IMR-90 (cell line): ENCODE data around the gene GABRB2. TPM values are rescaled to one million over a fixed set of nuclear protein-coding genes. Genes with fewer than 3 reads are reported as not detected.

Source experiments
- ATAC-seq: fragments of 200-7000 bp; cut with Tn5 transposase; 2 replicates; pipeline ENCODE4 v1.9.1; 2020; ENCODE audit warnings: low read depth, mild to moderate bottlenecking, moderate library complexity
- BruUV-seq: library from RNA; stranded (reverse); fragments of 400-500 nt; replicated peaks from 2 replicates; lab custom pipeline; 2021; lab: Mats Ljungman, UMichigan
- CTCF ChIA-PET: fragments of 300-600 bp; formaldehyde crosslinking; extraction: SDS; loops from one replicate; lab custom pipeline; 2021; ENCODE audit warnings: antibody characterized with exemption; lab: Yijun Ruan, JAX
- POLR2A ChIA-PET: fragments of 300-600 bp; sonication (Branson Sonifier 250); formaldehyde crosslinking; loops from one replicate; lab custom pipeline; 2022; ENCODE audit warnings: antibody characterized with exemption; ENCODE audit not compliant: unreplicated experiment; lab: Charles Lee
- DNase-seq: peaks from one replicate; pipeline ENCODE4 v3.0.0; 2013
- H2AFZ ChIP-seq: replicated peaks from 2 replicates; pipeline ENCODE3; 2013; ENCODE audit warnings: low read length, mild to moderate bottlenecking; ENCODE audit not compliant: poor library complexity
- H2AK5ac ChIP-seq: 2 replicates; pipeline ENCODE4 v1.6.1; 2013; ENCODE audit warnings: low read depth, low read length, inconsistent platforms
- H2AK9ac ChIP-seq: replicated peaks from 2 replicates; pipeline ENCODE3; 2013; ENCODE audit warnings: mild to moderate bottlenecking, low read depth, low read length, moderate library complexity; ENCODE audit not compliant: poor library complexity
- H2BK120ac ChIP-seq: 2 replicates; pipeline ENCODE4 v1.6.1; 2013; ENCODE audit warnings: low read depth, low read length, inconsistent platforms
- H2BK15ac ChIP-seq: 3 replicates; pipeline ENCODE4 v1.6.1; 2013; ENCODE audit warnings: low read depth, low read length, inconsistent platforms
- H2BK20ac ChIP-seq: 2 replicates; pipeline ENCODE4 v1.6.1; 2013; ENCODE audit warnings: low read depth, mild to moderate bottlenecking, inconsistent platforms, low read length, moderate library complexity
- H2BK5ac ChIP-seq: 2 replicates; pipeline ENCODE4 v1.6.1; 2013; ENCODE audit warnings: mild to moderate bottlenecking, low read depth, low read length, inconsistent platforms; ENCODE audit not compliant: poor library complexity, severe bottlenecking
- H3K14ac ChIP-seq: replicated peaks from 2 replicates; pipeline ENCODE4 v1.6.1; 2013; ENCODE audit warnings: low read depth, low read length, inconsistent platforms
- H3K18ac ChIP-seq: 2 replicates; pipeline ENCODE4 v1.6.1; 2013; ENCODE audit warnings: low read depth, low read length, control low read depth
- H3K23ac ChIP-seq: 2 replicates; pipeline ENCODE4 v1.6.1; 2013; ENCODE audit warnings: low read depth, low read length, inconsistent platforms
- H3K27ac ChIP-seq: 2 replicates; pipeline ENCODE4 v1.5.1; 2013; ENCODE audit warnings: mild to moderate bottlenecking, control low read depth, low read length; ENCODE audit not compliant: insufficient read depth
- H3K27me3 ChIP-seq: 2 replicates; pipeline ENCODE4 v1.6.1; 2013; ENCODE audit warnings: low read length; ENCODE audit not compliant: control insufficient read depth, insufficient read depth
- H3K36me3 ChIP-seq: 2 replicates; pipeline ENCODE4 v1.6.1; 2013; ENCODE audit warnings: low read length, mixed read lengths; ENCODE audit not compliant: control insufficient read depth, insufficient read depth
- H3K4ac ChIP-seq: 2 replicates; pipeline ENCODE4 v1.6.1; 2013; ENCODE audit warnings: low read depth, low read length, inconsistent platforms
- H3K4me1 ChIP-seq: 2 replicates; pipeline ENCODE4 v1.6.1; 2013; ENCODE audit warnings: low read length, mixed read lengths; ENCODE audit not compliant: control insufficient read depth, insufficient read depth
- H3K4me2 ChIP-seq: 2 replicates; pipeline ENCODE4 v1.6.1; 2013; ENCODE audit warnings: low read depth, mild to moderate bottlenecking, control low read depth, low read length, moderate library complexity
- H3K4me3 ChIP-seq: 2 replicates; pipeline ENCODE4 v1.5.1; 2013; ENCODE audit warnings: low read depth, mild to moderate bottlenecking, control low read depth, low read length, moderate library complexity; ENCODE audit not compliant: insufficient read depth
- H3K56ac ChIP-seq: 2 replicates; pipeline ENCODE4 v1.6.1; 2013; ENCODE audit warnings: low read length, inconsistent platforms; ENCODE audit not compliant: insufficient read depth; ENCODE audit errors: extremely low read depth
- H3K79me1 ChIP-seq, 2 experiments: 2 replicates each; pipeline ENCODE4 v1.6.1; 2013; ENCODE audit warnings: low read length in 2 of 2, inconsistent platforms in 1 of 2, low read depth in 1 of 2
- H3K9ac ChIP-seq: 2 replicates; pipeline ENCODE4 v1.6.1; 2013; ENCODE audit warnings: low read depth, low read length, control low read depth
- H3K9me1 ChIP-seq: 2 replicates; pipeline ENCODE4 v1.6.1; 2013; ENCODE audit warnings: low read length, inconsistent platforms; ENCODE audit not compliant: insufficient read depth
- H3K9me3 ChIP-seq: 2 replicates; pipeline ENCODE4 v1.6.1; 2013; ENCODE audit warnings: low read length; ENCODE audit not compliant: control insufficient read depth, insufficient read depth
- H4K20me1 ChIP-seq: 2 replicates; pipeline ENCODE4 v1.6.1; 2013; ENCODE audit warnings: low read length, inconsistent platforms; ENCODE audit not compliant: insufficient read depth
- H4K5ac ChIP-seq: 2 replicates; pipeline ENCODE4 v1.6.1; 2013; ENCODE audit warnings: mild to moderate bottlenecking, low read depth, low read length, control low read depth
- H4K8ac ChIP-seq, 2 experiments: 2 replicates each; pipeline ENCODE4 v1.6.1; 2013; ENCODE audit warnings: low read depth in 2 of 2, low read length in 2 of 2, control low read depth in 1 of 2, inconsistent platforms in 1 of 2
- H4K91ac ChIP-seq: 2 replicates; pipeline ENCODE4 v1.6.1; 2013; ENCODE audit warnings: low read depth, low read length, inconsistent platforms; ENCODE audit not compliant: insufficient read depth
- BHLHE40 ChIP-seq: fragments of 150-350 bp; IDR thresholded peaks from 2 replicates; pipeline ENCODE4 v1.6.1; 2016; ENCODE audit warnings: mild to moderate bottlenecking, low read depth, low read length
- CEBPB ChIP-seq: IDR thresholded peaks from 2 replicates; pipeline ENCODE4 v1.6.1; 2012; ENCODE audit warnings: low read depth, low read length, improper control_type of control experiment
- CHD1 ChIP-seq: IDR thresholded peaks from 2 replicates; pipeline ENCODE4 v1.6.1; 2012; ENCODE audit warnings: low read depth, low read length, improper control_type of control experiment
- FOS ChIP-seq: fragments of 150-350 bp; IDR thresholded peaks from 2 replicates; pipeline ENCODE4 v1.6.1; 2016; ENCODE audit warnings: low read depth, low read length
- MAFK ChIP-seq: IDR thresholded peaks from 2 replicates; pipeline ENCODE4 v1.6.1; 2012; ENCODE audit warnings: low read depth, low read length, improper control_type of control experiment
- MAZ ChIP-seq: IDR thresholded peaks from 2 replicates; pipeline ENCODE4 v1.6.1; 2012; ENCODE audit warnings: low read depth, mild to moderate bottlenecking, low read length, improper control_type of control experiment, moderate library complexity, borderline replicate concordance
- MXI1 ChIP-seq: IDR thresholded peaks from 2 replicates; pipeline ENCODE4 v1.6.1; 2012; ENCODE audit warnings: low read depth, mild to moderate bottlenecking, low read length, moderate library complexity, borderline replicate concordance
- NFE2L2 ChIP-seq: fragments of 150-350 bp; IDR thresholded peaks from 2 replicates; pipeline ENCODE4 v1.6.1; 2016; ENCODE audit warnings: low read depth, mild to moderate bottlenecking, low read length
- POLR2A ChIP-seq: IDR thresholded peaks from 2 replicates; pipeline ENCODE4 v1.6.1; 2012; ENCODE audit warnings: mild to moderate bottlenecking, low read depth, low read length
- RAD21 ChIP-seq: IDR thresholded peaks from 2 replicates; pipeline ENCODE4 v1.6.1; 2012; ENCODE audit warnings: low read length, improper control_type of control experiment
- RCOR1 ChIP-seq: IDR thresholded peaks from 2 replicates; pipeline ENCODE4 v1.6.1; 2012; ENCODE audit warnings: mild to moderate bottlenecking, low read length, improper control_type of control experiment; ENCODE audit not compliant: insufficient replicate concordance
- RFX5 ChIP-seq: IDR thresholded peaks from 2 replicates; pipeline ENCODE4 v1.8.0; 2012; ENCODE audit warnings: low read depth, mild to moderate bottlenecking, low read length, moderate library complexity
- SMC3 ChIP-seq: fragments of 150-350 bp; IDR thresholded peaks from 2 replicates; pipeline ENCODE4 v1.6.1; 2016; ENCODE audit warnings: low read depth, mild to moderate bottlenecking, antibody characterized with exemption, low read length, moderate library complexity
- dilution Hi-C: fragments of 300-500 bp; cut with HindIII; formaldehyde crosslinking; loops from one replicate; pipeline ENCODE4 v1.14.3; 2018; ENCODE audit warnings: low sequenced_read_pairs; ENCODE audit not compliant: unreplicated experiment
- in situ Hi-C: fragments of 300-500 bp; cut with MboI; formaldehyde crosslinking; loops from 3 replicates; pipeline ENCODE4 v1.14.3; 2019; ENCODE audit warnings: low sequenced_read_pairs, inconsistent platforms, mixed read lengths
- intact Hi-C: fragments of 100-400 bp; cut with micrococcal nuclease; formaldehyde crosslinking; loops from 2 replicates; pipeline ENCODE4 v1.10.0; 2022
- polyA plus RNA-seq, 3 experiments: library from polyadenylated mRNA; depleted of rRNA; stranded (reverse); fragments of >200 nt; gene quantifications; 2 replicates each; pipeline ENCODE4 v1.2.3, GENCODE V29; 2012; ENCODE audit warnings: low replicate concordance in 1 of 3
- total RNA-seq: library from RNA; depleted of rRNA; stranded (reverse); fragments of >200 nt; gene quantifications from 2 replicates; pipeline ENCODE4 v1.2.3, GENCODE V29; 2012
- TF ChIP-seq, protein P1 (sequence below): fragments of 150-350 bp; IDR thresholded peaks from 2 replicates; pipeline ENCODE4 v1.6.1; 2017; ENCODE audit warnings: mild to moderate bottlenecking, antibody characterized with exemption, low read length, low read depth
- TF ChIP-seq, protein P2 (sequence below): conservative IDR thresholded peaks from 2 replicates; pipeline ENCODE4 v1.5.1; 2012; ENCODE audit warnings: mild to moderate bottlenecking, low read depth, low read length, improper control_type of control experiment
- TF ChIP-seq, protein P3 (sequence below): fragments of 150-350 bp; IDR thresholded peaks from 2 replicates; pipeline ENCODE4 v1.6.1; 2016; ENCODE audit warnings: low read depth, mild to moderate bottlenecking, low read length, moderate library complexity, borderline replicate concordance

Gene GABRB2
- total and polyA plus RNA-seq, 2 of the 4 experiments (the other 2 are of a cell fraction) = not detected

DNA sequence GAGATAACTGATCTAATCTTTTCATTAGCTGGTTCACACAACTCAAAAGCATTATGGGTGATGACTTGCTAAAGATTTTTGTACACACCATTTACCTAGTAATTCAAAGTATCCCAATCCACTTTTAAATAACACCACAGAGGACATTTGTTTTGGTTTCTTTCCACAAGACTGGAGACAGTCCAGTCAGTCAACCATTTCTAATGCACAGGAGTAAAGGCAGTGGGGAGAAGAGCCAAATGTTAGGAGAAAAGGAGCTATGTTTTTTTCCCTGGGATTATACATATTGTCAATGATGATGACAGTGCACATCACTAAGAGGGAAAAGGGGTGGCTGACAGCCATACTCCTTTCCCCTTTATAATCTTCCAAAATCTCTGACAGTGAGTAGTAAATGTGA lies 240.9 kb downstream of the GABRB2 start:
- Histone ChIP-seq H2BK5ac (no peak overlapping the region), H4K91ac (no peak overlapping the region), H3K23ac (no peak overlapping the region), H3K79me1 (no peaks in the 10 kb centered on the region), H3K36me3 (no peaks in the 10 kb centered on the region), H3K56ac (no peak overlapping the region), H3K4me3 (no peak overlapping the region), H3K4ac (no peak overlapping the region), H4K8ac (no peak overlapping the region), H4K5ac (no peak overlapping the region), H2BK120ac (no peak overlapping the region), H2BK15ac (no peak overlapping the region), H4K20me1 (no peaks in the 10 kb centered on the region), H3K27ac (no peak overlapping the region), H3K27me3 (no peaks in the 10 kb centered on the region), H3K4me2 (no peak overlapping the region), H3K9ac (no peak overlapping the region), H3K14ac (no peak overlapping the region), H2AK9ac (no peak overlapping the region), H2AK5ac (no peak overlapping the region), H3K18ac (no peak overlapping the region), H3K4me1 (no peaks in the 10 kb centered on the region), H3K9me3 (peaks cover 6% of the 10 kb centered on the region), H3K9me1 (no peaks in the 10 kb centered on the region), H2BK20ac (no peak overlapping the region), H2AFZ (no peak overlapping the region)
- no peak for TF ChIP-seq MAZ
- no peak for TF ChIP-seq RCOR1
- no peak for TF ChIP-seq BHLHE40
- TF ChIP-seq, protein P1, sequence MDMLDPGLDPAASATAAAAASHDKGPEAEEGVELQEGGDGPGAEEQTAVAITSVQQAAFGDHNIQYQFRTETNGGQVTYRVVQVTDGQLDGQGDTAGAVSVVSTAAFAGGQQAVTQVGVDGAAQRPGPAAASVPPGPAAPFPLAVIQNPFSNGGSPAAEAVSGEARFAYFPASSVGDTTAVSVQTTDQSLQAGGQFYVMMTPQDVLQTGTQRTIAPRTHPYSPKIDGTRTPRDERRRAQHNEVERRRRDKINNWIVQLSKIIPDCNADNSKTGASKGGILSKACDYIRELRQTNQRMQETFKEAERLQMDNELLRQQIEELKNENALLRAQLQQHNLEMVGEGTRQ = no peak
- no peak for TF ChIP-seq SMC3
- no peak for TF ChIP-seq MXI1
- TF ChIP-seq, protein P2, sequence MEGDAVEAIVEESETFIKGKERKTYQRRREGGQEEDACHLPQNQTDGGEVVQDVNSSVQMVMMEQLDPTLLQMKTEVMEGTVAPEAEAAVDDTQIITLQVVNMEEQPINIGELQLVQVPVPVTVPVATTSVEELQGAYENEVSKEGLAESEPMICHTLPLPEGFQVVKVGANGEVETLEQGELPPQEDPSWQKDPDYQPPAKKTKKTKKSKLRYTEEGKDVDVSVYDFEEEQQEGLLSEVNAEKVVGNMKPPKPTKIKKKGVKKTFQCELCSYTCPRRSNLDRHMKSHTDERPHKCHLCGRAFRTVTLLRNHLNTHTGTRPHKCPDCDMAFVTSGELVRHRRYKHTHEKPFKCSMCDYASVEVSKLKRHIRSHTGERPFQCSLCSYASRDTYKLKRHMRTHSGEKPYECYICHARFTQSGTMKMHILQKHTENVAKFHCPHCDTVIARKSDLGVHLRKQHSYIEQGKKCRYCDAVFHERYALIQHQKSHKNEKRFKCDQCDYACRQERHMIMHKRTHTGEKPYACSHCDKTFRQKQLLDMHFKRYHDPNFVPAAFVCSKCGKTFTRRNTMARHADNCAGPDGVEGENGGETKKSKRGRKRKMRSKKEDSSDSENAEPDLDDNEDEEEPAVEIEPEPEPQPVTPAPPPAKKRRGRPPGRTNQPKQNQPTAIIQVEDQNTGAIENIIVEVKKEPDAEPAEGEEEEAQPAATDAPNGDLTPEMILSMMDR = no peak
- no peak for TF ChIP-seq NFE2L2
- TF ChIP-seq FOS = no peak
- no peak for TF ChIP-seq RAD21
- TF ChIP-seq CHD1 = no peak
- no peak for TF ChIP-seq POLR2A
- no peak for TF ChIP-seq MAFK
- TF ChIP-seq, protein P3, sequence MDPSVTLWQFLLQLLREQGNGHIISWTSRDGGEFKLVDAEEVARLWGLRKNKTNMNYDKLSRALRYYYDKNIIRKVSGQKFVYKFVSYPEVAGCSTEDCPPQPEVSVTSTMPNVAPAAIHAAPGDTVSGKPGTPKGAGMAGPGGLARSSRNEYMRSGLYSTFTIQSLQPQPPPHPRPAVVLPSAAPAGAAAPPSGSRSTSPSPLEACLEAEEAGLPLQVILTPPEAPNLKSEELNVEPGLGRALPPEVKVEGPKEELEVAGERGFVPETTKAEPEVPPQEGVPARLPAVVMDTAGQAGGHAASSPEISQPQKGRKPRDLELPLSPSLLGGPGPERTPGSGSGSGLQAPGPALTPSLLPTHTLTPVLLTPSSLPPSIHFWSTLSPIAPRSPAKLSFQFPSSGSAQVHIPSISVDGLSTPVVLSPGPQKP = no peak
- no peak for TF ChIP-seq RFX5
- TF ChIP-seq CEBPB = no peak
- DNase-seq (no peak), ATAC-seq (no peak)
- in situ Hi-C loops = no loop called here
- CTCF ChIA-PET = interaction anchor here (1.0 kb wide), 1 partner anchor 11 kb away, joined by 3 read pairs; no protein-coding TSS in a partner anchor
- no TSS peak for BruUV-seq
- dilution Hi-C loops = no loop called here
- POLR2A ChIA-PET = no interaction called here
- intact Hi-C loops = no loop called here
